ENCODE data around the gene MXD4. TPM values are rescaled to one million over a fixed set of nuclear protein-coding genes. Genes with fewer than 3 reads are reported as not detected.

Gene MXD4
- total and polyA plus RNA-seq, 9 of the 15 experiments (the other 6 are each of a cell fraction or from before 2014, with no cell fraction given) = 0.06 to 13.5 (median 5.9) TPM

DNA sequence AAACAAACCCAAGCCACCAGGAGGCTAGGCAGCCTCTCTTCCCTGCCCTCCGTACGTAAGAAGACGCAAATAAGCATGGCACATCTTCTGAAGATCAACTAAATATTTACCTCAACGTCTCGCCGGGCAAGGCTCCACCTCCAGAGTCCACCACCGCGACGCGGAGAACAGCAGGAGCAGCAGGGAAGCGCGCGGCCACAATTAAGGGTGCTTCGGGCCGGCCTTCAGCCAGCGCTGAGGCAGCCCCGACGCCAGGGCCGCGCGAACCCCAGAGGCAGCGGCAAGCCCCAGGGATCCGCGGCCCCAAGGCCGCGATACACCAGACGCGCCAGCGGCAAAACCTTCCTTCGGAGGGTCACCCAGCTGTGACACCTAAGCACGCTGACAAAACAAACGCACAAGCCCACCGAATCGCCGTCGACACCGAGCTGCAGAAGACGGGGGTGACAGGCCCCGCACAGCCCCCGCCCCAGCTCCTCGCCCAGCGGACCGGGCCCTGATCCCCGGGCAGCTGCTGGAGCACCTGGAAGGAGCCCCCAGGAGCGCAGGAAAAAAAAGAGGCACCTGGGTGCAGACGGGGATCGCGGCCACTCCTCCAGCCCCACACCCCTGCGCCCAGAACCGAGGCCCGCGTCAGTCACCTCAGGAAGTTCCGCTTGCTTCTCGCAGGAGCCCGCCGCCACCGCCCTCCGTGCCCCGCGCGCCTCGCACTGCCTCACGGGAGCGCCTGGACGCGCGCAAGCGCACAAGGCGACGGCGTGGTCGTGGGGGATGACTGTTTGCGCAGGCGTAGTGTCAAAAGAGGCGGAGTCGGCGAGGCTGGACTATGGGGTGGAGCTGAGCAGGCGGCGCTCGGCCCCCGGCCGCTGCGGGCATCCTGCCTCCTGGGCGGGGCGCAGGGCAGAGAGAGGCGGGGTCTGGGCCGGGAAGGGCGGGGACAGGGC lies 20.2 kb downstream of the MXD4 start, which contains the start of the genes HAUS3 and POLN (continued):
- TF ChIP-seq ZFPM2 (CRISPR knock-in tag; IDR thresholded peaks at IDR 0.05) = no peak
- peak in 1 of 2 experiments; percentile 88; a peak in 2 of 4 replicates for TF ChIP-seq HDAC1 (IDR thresholded peaks at IDR 0.05)
- TF ChIP-seq PCBP1 (IDR thresholded peaks at IDR 0.05; ENCODE audit: low read depth, low read length, poor library complexity, severe bottlenecking) = peak; percentile 82
- TF ChIP-seq RBBP5 (IDR thresholded peaks at IDR 0.05; ENCODE audit: borderline replicate concordance, insufficient read depth, low read length, poor library complexity, severe bottlenecking) = peak; percentile 90
- TF ChIP-seq, protein P1, sequence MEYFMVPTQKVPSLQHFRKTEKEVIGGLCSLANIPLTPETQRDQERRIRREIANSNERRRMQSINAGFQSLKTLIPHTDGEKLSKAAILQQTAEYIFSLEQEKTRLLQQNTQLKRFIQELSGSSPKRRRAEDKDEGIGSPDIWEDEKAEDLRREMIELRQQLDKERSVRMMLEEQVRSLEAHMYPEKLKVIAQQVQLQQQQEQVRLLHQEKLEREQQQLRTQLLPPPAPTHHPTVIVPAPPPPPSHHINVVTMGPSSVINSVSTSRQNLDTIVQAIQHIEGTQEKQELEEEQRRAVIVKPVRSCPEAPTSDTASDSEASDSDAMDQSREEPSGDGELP (CRISPR knock-in tag; IDR thresholded peaks at IDR 0.05; ENCODE audit: borderline replicate concordance) = peak; percentile 76
- no peak for TF ChIP-seq ZNF57 (CRISPR knock-in tag; IDR thresholded peaks at IDR 0.05)
- TF ChIP-seq, protein P2, sequence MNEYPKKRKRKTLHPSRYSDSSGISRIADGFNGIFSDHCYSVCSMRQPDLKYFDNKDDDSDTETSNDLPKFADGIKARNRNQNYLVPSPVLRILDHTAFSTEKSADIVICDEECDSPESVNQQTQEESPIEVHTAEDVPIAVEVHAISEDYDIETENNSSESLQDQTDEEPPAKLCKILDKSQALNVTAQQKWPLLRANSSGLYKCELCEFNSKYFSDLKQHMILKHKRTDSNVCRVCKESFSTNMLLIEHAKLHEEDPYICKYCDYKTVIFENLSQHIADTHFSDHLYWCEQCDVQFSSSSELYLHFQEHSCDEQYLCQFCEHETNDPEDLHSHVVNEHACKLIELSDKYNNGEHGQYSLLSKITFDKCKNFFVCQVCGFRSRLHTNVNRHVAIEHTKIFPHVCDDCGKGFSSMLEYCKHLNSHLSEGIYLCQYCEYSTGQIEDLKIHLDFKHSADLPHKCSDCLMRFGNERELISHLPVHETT (CRISPR knock-in tag; conservative IDR thresholded peaks at IDR 0.05 in 1 of 2, IDR thresholded peaks at IDR 0.05 in 1 of 2) = 0 out of 4 replicates have a peak, but pooled peaks of 1 of the 2 experiments have one; percentile 19
- no peak for TF ChIP-seq HOXB6 (CRISPR knock-in tag; IDR thresholded peaks at IDR 0.05; ENCODE audit: borderline replicate concordance)
- no peak for TF ChIP-seq RAD51 (IDR thresholded peaks at IDR 0.05; ENCODE audit: borderline replicate concordance, low read depth)
- peak; percentile 61 for TF ChIP-seq TBP (optimal IDR thresholded peaks at IDR 0.05; ENCODE audit: low read depth, low read length)
- TF ChIP-seq, protein P3, sequence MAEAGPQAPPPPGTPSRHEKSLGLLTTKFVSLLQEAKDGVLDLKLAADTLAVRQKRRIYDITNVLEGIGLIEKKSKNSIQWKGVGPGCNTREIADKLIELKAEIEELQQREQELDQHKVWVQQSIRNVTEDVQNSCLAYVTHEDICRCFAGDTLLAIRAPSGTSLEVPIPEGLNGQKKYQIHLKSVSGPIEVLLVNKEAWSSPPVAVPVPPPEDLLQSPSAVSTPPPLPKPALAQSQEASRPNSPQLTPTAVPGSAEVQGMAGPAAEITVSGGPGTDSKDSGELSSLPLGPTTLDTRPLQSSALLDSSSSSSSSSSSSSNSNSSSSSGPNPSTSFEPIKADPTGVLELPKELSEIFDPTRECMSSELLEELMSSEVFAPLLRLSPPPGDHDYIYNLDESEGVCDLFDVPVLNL (CRISPR knock-in tag; IDR thresholded peaks at IDR 0.05; ENCODE audit: low read depth) = peak; percentile 93
- peak; percentile 33; the same call in 1 of the 2 replicates for TF ChIP-seq RB1 (IDR thresholded peaks at IDR 0.05; ENCODE audit: low read depth)
- TF ChIP-seq POLR2A (conservative IDR thresholded peaks at IDR 0.05) = peak; percentile 80
- TF ChIP-seq XRCC3 (IDR thresholded peaks at IDR 0.05) = no peak
- peak; percentile 91 for TF ChIP-seq AFF4 (CRISPR knock-in tag; IDR thresholded peaks at IDR 0.05)
- no peak for TF ChIP-seq ATF1 (CRISPR knock-in tag; IDR thresholded peaks at IDR 0.05)
- peak; percentile 49 for TF ChIP-seq ATF1 (tag; IDR thresholded peaks at IDR 0.05)

Data from K562 (cell line).